ENCODE measurements around the gene CECR2.

DNA sequence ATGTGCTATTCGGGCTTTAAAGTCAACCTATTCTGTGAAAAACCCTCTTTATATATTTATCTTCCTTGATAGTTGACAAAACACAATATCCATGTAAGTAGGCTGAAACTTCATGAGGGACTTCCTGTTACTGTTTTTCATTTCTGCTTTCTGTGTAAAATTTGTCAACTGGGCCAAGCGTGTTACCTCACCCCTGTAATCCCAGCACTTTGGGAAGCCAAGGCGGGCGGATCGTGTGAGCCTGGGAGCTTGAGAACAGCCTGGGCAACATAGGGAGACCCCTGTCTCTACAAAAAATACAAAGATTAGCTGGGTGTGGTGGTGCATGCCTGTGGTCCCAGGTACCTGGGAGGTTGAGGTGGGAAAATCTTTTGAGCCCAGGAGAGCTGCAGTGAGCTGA, 127.6 kb downstream of the CECR2 start:
- TF ChIP-seq EZH2 (IDR thresholded peaks at IDR 0.05; ENCODE audit: insufficient read depth, poor library complexity, severe bottlenecking) (no peak), EZH2phosphoT487 (IDR thresholded peaks at IDR 0.05; ENCODE audit: insufficient read depth, low read depth) (no peak)

All from GM23248 (cell line).